Stromal cell of bone marrow (primary cell): Measurements from ENCODE around the gene LHPP.

Experiments used
- DNase-seq: peaks from one replicate; pipeline ENCODE4 v3.0.0-alpha.2; 2012; ENCODE audit warnings: low read depth

Gene LHPP

GRCh38 chr10:124521429-124521871 lies 59.8 kb downstream of the LHPP start:
- no peak for DNase-seq

GRCh38 chr10:124522131-124522932 lies 60.7 kb downstream of the LHPP start:
- DNase-seq = no peak

GRCh38 chr10:124522933-124523871 lies 61.6 kb downstream of the LHPP start:
- DNase-seq = no peak

GRCh38 chr10:124523901-124524300 lies 62.3 kb downstream of the LHPP start:
- DNase-seq = no peak

DNA sequence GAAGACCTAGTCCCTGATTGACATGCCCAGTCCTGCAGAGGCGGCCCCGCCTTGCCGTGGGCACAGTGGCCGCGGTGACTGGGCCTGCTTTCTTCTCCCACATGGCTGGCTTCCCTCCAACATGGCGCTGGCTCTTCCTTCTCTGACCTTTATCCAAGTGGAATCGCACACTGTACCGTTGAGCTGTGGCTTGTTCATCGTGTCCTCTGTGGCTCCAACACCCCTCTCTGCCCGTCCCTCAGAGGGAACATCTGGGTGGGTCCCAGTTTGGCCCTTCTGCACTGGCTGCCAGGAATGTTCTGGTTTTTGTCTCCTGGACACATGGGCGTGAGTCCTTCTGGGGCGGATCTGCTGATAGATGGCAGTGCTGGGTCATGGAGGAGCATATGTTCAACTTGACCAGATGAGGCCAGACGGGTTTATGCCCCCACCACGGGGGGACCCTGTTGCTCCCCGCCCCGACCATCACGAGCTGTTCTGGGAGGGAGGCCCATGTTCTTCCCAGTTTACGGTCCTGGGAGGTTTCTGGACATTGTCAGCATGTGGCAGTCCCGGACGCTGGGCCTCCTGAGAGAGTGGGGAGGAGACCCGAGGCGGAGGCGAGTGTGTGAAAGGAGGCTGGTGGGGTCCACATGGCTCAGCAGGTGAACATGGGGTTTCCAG lies 63.5 kb downstream of the LHPP start:
- peak; percentile 7 for DNase-seq

- no peak for DNase-seq
Measured at GRCh38 chr10:124525751-124526600, 64.4 kb downstream of the LHPP start.

- DNase-seq = no peak
Measured at GRCh38 chr10:124526621-124527267, 65.1 kb downstream of the LHPP start.

DNA sequence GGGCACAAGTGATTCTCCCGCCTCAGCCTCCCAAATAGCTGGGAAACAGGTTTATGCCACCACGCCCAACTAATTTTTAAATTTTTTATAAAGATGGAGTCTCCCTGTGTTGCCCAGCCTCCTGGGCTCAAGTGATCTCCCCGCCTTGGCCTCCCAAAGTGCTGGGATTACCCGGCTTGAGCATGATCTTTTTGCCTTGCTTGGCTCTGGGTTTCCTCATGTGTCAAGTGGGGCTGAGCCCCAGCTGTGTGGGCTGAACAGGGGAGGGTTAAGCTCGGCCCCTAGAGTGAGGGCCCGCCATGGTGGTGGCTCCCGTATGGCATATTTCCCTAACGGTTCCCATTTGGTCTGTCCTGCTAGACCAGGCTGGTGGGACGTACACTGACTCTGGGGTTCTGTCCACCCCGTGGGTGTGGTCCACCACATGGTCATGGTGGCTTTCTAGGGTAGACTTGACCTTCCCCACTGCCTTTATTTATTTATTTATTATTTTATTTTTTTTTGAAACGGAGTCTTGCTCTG lies 66.3 kb downstream of the LHPP start:
- DNase-seq = no peak

- no peak for DNase-seq
Measured at GRCh38 chr10:124529661-124530214, 68.1 kb downstream of the LHPP start.

DNA sequence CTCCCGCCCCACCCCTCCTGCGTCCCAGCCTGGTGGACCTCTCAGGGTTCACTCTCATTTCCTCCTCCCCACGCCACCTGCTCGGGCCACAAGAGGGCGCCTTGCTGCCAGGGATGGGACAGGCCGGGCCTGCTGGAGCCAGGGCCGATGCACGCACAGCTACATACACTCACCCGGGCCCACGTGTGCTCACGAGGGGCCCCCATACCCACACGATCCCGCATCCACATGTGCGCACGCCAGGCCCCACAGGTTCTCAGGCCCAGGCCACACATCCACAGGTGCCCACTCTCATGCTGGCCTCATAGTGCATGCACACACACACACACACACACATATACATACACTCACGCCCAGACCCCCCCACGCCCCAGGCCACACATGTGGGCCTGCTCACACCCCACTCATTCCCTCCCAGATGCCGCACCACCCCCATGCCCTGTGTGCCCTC lies 68.6 kb downstream of the LHPP start:
- DNase-seq = peak; percentile 56

- DNase-seq = no peak
Measured at GRCh38 chr10:124530816-124531215, 69.2 kb downstream of the LHPP start.

DNA sequence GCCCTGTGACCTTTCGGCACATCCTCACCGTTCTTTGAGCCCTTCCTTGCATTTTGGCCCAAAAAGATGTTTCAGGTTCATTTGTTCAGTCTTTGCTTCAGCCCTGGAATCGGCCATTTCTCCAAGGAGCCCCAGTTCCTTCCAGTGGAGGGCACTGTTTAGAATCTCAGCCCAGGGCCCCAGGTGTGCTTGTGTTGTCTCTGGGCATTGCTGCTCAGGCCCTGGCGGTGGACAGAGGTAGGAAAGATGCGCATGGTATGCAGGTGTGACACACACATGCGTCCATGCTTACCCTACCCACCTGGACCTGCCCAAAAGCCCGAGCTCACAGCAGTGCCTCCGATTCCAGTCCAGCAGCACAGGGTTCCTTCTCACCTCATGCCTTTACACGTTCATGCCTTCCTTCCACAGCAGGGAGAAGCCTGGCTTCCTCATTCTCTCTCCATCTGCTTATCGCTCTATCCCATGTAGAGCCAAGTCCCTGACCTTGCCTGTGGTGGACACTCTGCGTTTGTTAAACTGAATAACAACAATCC lies 70.6 kb downstream of the LHPP start:
- no peak for DNase-seq

GRCh38 chr10:124532788-124533187 lies 71.2 kb downstream of the LHPP start:
- DNase-seq = no peak

DNA sequence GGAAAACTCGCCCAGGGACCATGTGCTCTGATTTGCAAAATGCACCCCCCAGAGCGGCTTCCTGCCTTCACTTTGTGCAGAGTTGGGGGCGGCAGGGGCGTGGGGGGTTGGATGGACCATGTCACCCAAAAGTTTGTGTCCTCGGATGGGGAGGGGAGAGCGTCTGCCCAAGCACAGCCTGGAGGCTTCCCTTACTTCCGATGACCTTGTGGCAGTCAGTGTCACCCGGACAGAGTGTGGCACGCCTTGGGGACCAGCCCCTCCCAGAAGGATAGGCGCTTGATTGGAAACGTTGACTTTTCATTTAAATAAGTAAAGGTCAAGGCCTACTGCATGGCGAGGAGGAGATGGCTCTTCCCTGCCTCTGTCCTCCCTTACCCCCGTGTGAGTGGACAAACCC lies 71.6 kb downstream of the LHPP start:
- DNase-seq = no peak

DNA sequence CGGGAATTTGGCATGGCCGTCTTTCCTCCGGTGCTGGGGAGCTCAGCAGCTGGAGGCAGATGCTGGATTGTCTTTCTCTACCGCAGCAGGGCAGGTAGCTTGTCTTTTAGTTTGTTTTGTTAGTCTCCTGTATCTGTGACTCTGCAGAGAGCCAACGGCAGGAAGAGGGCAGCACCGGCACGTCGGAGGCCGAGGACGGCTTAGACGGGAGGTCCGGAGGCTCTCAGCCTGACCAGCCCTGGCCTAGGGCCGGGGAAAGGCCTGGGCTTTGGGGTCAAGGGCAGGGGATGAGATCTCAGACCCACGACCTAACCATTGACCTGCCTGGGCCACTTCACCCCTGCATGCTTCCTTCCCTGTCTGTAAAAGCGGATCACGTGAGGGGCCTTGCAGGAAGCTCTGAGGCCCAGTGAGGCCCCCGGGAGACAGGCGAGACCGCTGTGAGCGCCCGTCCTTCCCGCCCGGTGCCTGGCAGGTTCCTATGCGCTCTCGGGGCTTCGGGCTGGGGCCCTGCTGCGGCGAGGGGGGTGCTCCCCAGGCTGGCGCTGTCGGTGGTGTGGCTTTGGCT lies 72.7 kb downstream of the LHPP start:
- DNase-seq = no peak

DNA sequence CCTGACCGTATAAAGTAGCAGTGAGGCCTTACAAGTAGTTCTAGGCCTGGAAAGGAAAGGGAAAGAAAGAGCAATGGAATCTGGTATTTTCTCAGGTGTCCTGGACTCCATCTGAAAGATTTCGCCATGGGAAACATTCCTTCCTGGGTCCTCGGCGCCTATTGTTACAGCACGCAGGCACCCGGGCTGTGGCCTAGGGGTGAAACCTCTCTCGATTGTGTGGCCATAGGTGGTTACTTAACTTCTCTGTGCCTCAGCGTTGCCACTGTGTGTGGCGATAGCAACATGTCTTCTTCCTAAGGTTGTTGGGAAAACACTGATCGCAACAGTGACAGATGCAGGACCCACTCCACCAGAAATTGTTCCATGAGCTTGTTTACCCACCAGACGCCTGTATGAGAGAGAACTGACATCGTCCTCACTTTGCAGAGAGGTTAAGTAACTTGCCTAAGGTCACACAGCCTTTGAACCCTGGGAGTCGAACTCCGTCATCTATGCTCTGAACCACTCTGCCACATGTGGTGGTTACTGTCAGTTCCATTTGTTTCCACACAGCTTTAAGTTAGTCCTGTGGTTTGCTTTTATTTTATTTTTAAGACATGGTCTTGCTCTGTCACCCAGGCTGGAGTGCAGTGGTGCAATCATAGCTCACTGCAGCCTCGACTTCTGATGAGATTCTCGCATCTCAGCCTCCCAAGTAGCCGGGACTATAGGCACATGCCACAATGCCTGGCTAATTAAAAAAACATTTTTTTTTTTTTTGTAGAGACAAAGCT lies 73.4 kb downstream of the LHPP start:
- DNase-seq = no peak

- DNase-seq = no peak
Measured at GRCh38 chr10:124535731-124536495, 74.3 kb downstream of the LHPP start.

DNA sequence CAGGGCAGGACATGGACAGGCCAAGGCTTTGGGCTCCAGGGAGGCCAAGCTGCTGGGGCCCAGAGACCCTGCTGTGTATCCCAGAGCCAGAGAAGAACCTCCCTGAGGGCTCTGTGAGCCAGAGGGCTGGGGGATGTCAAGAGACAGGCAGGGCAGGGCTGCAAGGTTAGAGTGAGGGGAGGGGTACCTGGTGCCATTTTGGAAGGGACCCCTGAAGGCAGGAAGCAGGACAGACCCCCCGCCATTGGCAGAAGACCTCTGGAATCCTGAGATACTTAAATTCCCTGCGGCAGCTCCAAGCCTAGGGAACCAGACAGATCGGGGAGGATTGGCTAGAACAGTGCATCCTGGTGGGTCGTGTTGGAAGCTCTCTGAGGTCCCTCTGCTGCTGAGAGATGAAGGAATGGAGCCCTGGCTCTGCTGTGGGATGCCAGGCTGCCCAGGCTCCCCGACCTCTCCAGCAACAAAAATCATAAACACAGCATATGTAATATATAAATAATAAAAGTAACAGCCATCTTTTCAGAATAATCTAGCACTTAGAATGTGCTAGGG lies 75.0 kb downstream of the LHPP start:
- no peak for DNase-seq
